H1 (cell line): ENCODE measurements around the gene SUSD6. TPM values are rescaled to one million over a fixed set of nuclear protein-coding genes. Genes with fewer than 3 reads are reported as not detected.

ENCODE experiments used
- CTBP2 ChIP-seq: IDR thresholded peaks from 2 replicates; pipeline ENCODE4 v1.7.0; 2011; ENCODE audit warnings: borderline replicate concordance, mild to moderate bottlenecking, moderate library complexity, mixed read lengths, low read length; ENCODE audit not compliant: insufficient read depth, insufficient read length
- GTF2F1 ChIP-seq: IDR thresholded peaks from 2 replicates; pipeline ENCODE4 v1.6.1; 2012; ENCODE audit warnings: low read depth, low read length, improper control_type of control experiment, borderline replicate concordance
- KDM4A ChIP-seq: IDR thresholded peaks from one replicate; pipeline ENCODE4 v1.7.1; 2012; ENCODE audit warnings: low read depth, mild to moderate bottlenecking, moderate library complexity, low read length, inconsistent platforms; ENCODE audit not compliant: severe bottlenecking
- RNF2 ChIP-seq: fragments of 200-900, 300-1000 bp; sonication (generic); IDR thresholded peaks from 2 replicates; pipeline ENCODE4 v1.7.1; 2016; ENCODE audit warnings: borderline replicate concordance, low read depth, mild to moderate bottlenecking, antibody characterized with exemption, low read length; ENCODE audit not compliant: poor library complexity, severe bottlenecking; ENCODE audit errors: missing control alignments
- TEAD4 ChIP-seq: IDR thresholded peaks from 2 replicates; pipeline ENCODE4 v1.6.1; 2012; ENCODE audit warnings: low read depth, low read length, inconsistent platforms, mixed read lengths
- USF2 ChIP-seq: IDR thresholded peaks from 2 replicates; pipeline ENCODE4 v1.6.1; 2011; ENCODE audit warnings: low read length, improper control_type of control experiment
- polyA plus RNA-seq, 7 experiments: library from polyadenylated mRNA; depleted of rRNA in 3 of 7; stranded (reverse) in 5 of 7; unstranded in 2 of 7; fragments of >200 nt in 5 of 7; fragments of 200-250 nt in 2 of 7; gene quantifications; 1 replicate in 5 of 7; 2 replicates in 1 of 7; 4 replicates in 1 of 7; pipeline versions ENCODE4 v1.2.1 to v1.2.3, GENCODE V29; 2011 to 2013; ENCODE audit warnings: missing spikeins in 2 of 7, mixed read lengths in 2 of 7
- total RNA-seq: library from RNA; stranded (reverse); fragmentation: NEBNext Ultra II Directional; extraction: Animal tissue kit (Norgen Biotek cat#: 25700); gene quantifications from 2 replicates; pipeline ENCODE4 v1.2.1, GENCODE V29; 2021

SUSD6 gene
- total and polyA plus RNA-seq, 2 of the 8 experiments (the other 6 are each of a cell fraction or from before 2014, with no cell fraction given) = 3.0 to 3.8 TPM

GRCh38 chr14:69690042-69690441, 78.6 kb downstream of the SUSD6 start (continued):
- TF ChIP-seq USF2 = no peak
- TF ChIP-seq GTF2F1 = no peak
- TF ChIP-seq CTBP2 = no peak
- no peak for TF ChIP-seq KDM4A
- TF ChIP-seq RNF2 = no peak
- no peak for TF ChIP-seq TEAD4
